RWPE2 (cell line): Measurements from ENCODE around the gene UQCRC1.

Source experiments
- ATAC-seq: fragments of 200-7000 bp; cut with Tn5 transposase; 3 replicates; pipeline ENCODE4 v1.9.1; 2021; ENCODE audit warnings: low read depth
- DNase-seq: peaks from one replicate; pipeline ENCODE4 v3.0.0-alpha.2; 2020; ENCODE audit warnings: low spot score
- H3K27ac ChIP-seq: fragments of 450-650 bp; 2 replicates; pipeline ENCODE4 v1.5.1; 2017; ENCODE audit warnings: mild to moderate bottlenecking; ENCODE audit not compliant: poor library complexity, severe bottlenecking
- H3K27me3 ChIP-seq: fragments of 250-450 bp; sonication (Bioruptor Pico); 2 replicates; pipeline ENCODE4 v1.5.1; 2021; ENCODE audit warnings: mild to moderate bottlenecking, moderate library complexity; ENCODE audit not compliant: insufficient read depth, poor library complexity, severe bottlenecking
- H3K36me3 ChIP-seq: fragments of 250-450 bp; sonication (Bioruptor Pico); 2 replicates; pipeline ENCODE4 v1.5.1; 2020; ENCODE audit warnings: low read depth, mild to moderate bottlenecking, moderate library complexity
- H3K4me1 ChIP-seq: fragments of 250-450 bp; sonication (Bioruptor Pico); 2 replicates; pipeline ENCODE4 v1.5.1; 2021; ENCODE audit warnings: mild to moderate bottlenecking, moderate library complexity; ENCODE audit not compliant: insufficient read depth, poor library complexity, severe bottlenecking
- H3K4me3 ChIP-seq: fragments of 250-450 bp; sonication (Bioruptor Pico); 2 replicates; pipeline ENCODE4 v1.5.1; 2021; ENCODE audit warnings: mild to moderate bottlenecking, moderate library complexity; ENCODE audit not compliant: severe bottlenecking
- H3K9me3 ChIP-seq: fragments of 250-450 bp; sonication (Bioruptor Pico); 2 replicates; pipeline ENCODE4 v1.5.1; 2021; ENCODE audit warnings: mild to moderate bottlenecking, moderate library complexity; ENCODE audit not compliant: severe bottlenecking
- TF ChIP-seq, protein P1 (sequence below): fragments of 450-650 bp; IDR thresholded peaks from one replicate; pipeline ENCODE4 v1.5.1; 2017; ENCODE audit warnings: mild to moderate bottlenecking, moderate library complexity; ENCODE audit not compliant: poor library complexity, severe bottlenecking

Gene UQCRC1

DNA sequence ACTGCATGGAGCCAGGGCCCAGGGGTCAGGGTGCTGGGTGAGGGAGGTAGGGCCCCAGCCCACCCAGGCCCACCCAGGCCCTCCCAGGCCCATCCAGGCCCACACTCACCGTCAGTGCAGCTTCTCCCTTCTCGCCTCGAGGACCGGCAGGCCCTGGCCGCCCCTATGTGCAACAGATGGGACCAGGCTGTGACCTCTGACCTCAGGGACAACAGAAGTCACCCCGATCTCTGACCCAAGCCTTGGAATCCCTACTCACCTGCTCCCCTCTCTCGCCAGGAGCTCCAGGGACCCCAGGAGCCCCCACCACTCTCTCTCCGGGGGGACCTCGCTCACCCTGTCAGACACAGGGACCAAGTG lies 43.1 kb downstream of the UQCRC1 start:
- no peak overlapping the region for H3K4me3 ChIP-seq
- peaks cover 21% of the 10 kb centered on the region for H3K4me1 ChIP-seq
- DNase-seq (no peak), ATAC-seq (no peak)
- H3K27me3 ChIP-seq, result no peaks in the 10 kb centered on the region
- TF ChIP-seq, protein P1, sequence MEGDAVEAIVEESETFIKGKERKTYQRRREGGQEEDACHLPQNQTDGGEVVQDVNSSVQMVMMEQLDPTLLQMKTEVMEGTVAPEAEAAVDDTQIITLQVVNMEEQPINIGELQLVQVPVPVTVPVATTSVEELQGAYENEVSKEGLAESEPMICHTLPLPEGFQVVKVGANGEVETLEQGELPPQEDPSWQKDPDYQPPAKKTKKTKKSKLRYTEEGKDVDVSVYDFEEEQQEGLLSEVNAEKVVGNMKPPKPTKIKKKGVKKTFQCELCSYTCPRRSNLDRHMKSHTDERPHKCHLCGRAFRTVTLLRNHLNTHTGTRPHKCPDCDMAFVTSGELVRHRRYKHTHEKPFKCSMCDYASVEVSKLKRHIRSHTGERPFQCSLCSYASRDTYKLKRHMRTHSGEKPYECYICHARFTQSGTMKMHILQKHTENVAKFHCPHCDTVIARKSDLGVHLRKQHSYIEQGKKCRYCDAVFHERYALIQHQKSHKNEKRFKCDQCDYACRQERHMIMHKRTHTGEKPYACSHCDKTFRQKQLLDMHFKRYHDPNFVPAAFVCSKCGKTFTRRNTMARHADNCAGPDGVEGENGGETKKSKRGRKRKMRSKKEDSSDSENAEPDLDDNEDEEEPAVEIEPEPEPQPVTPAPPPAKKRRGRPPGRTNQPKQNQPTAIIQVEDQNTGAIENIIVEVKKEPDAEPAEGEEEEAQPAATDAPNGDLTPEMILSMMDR, result no peak
- H3K36me3 ChIP-seq, result peaks cover 98% of the 10 kb centered on the region
- no peaks in the 10 kb centered on the region for H3K9me3 ChIP-seq
- H3K27ac ChIP-seq, result peak overlapping the region; percentile 89

DNA sequence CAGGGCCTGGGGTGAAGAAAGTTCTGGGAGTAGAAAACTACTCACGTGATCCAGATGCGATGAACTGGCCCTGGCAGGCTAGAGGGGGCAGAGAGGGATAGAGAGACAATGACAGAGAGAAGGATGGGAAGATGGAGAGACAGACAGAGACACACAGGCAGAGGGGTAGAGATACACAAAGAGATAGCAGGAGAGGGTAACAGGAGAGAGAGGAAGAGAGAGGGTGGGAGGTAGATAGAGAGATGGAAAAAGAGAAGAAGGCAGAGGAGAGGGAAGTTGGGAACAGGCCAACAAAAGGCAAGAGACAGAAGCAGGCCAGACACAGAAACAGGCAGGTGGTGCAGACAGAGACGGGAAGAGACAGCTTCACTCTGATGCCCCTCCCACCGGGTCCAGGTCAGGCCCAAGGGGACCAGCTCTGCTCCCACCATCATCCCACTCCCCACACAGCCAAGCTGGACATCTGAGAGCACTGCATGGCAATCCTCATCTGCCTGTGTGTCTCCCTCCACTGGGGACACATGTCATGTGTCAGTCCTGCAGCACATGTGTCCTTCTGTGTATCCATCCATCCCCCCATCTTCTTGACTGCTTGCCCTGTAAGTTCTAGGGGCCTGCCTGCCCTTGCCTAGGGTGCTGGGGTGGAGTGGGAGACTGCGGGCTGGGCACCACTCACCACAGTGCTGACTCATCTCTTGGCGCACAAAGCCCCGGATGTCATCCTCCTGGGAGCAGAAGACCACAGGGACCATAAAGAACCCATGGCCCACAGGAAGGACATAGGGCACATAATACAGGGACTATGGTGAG lies 43.6 kb downstream of the UQCRC1 start:
- Histone ChIP-seq H3K9me3 (no peaks in the 10 kb centered on the region), H3K27me3 (no peaks in the 10 kb centered on the region), H3K27ac (peak overlapping the region; percentile 89), H3K36me3 (peaks cover 93% of the 10 kb centered on the region), H3K4me1 (peaks cover 21% of the 10 kb centered on the region), H3K4me3 (no peak overlapping the region)
- TF ChIP-seq, protein P1, result no peak
- DNase-seq (no peak), ATAC-seq (peak; percentile 50)

DNA sequence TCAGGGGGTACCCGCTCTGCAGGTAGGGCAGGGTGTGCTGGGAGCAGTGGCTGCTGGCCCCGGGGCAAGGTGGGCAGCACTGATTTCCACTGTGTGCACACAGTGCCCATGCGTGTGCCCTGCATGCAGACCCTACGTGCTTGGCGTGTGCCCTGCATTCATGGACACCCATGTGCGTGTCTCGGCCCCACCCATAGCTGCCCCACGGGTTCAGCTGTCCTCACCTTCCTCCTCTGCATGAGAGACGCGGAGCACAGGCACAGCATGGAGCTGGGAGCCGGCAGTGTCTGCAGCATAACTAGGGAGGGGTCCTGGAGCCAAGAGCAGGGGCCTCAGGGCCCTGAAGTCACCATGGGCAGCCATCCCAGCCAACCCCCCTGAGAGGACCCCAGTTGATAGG lies 44.3 kb downstream of the UQCRC1 start:
- DNase-seq (no peak), ATAC-seq (no peak)
- peak overlapping the region; percentile 89 for H3K27ac ChIP-seq
- no peaks in the 10 kb centered on the region for H3K9me3 ChIP-seq
- peaks cover 21% of the 10 kb centered on the region for H3K4me1 ChIP-seq
- no peak overlapping the region for H3K4me3 ChIP-seq
- H3K36me3 ChIP-seq, result peaks cover 87% of the 10 kb centered on the region
- H3K27me3 ChIP-seq, result no peaks in the 10 kb centered on the region
- TF ChIP-seq, protein P1, result no peak

DNA sequence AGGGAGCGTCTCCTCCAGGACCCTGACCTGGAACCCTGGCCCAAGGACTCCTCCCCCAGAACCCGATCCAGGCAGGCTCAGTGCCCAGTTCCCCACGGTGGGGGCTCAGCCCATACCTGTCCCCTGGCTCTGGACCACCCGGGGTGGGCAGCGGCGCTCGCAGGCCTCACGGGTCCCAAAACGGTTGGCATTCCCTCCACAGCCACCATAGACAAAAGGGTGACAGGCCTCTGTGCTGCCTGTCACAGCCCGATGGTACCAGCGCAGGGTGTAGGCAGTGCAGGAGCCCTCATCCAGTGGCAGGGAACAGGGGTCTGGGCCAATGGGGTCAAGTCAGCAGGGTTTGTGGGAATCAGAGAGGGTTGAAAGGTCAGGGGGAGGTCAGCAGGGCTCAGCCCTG lies 44.8 kb downstream of the UQCRC1 start:
- H3K4me3 ChIP-seq, result no peak overlapping the region
- peaks cover 21% of the 10 kb centered on the region for H3K4me1 ChIP-seq
- ATAC-seq (no peak), DNase-seq (no peak)
- peaks cover 82% of the 10 kb centered on the region for H3K36me3 ChIP-seq
- H3K9me3 ChIP-seq, result no peaks in the 10 kb centered on the region
- H3K27ac ChIP-seq, result peak overlapping the region; percentile 89
- H3K27me3 ChIP-seq, result no peaks in the 10 kb centered on the region
- TF ChIP-seq, protein P1, result no peak

DNA sequence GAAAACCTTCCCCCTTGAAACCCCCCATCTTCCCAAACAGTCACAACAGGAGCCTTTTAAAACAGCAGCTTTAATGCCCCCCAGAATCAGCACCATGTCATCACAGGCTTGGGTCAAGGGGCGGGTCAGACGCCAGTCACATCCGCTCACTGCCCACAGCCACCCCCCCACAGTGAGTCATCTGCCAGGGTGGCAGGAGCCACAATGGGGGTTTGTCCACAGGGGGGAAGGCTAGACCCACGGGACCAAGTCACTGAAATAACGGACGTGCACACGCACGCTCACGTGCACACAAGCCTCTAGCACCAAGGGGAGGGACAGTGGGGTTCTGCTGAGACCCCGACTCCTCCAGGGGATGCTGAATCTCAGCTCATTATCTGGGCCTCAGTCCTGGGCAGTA lies 45.4 kb downstream of the UQCRC1 start:
- ATAC-seq (peak; percentile 26; the same call in 1 of the 3 replicates), DNase-seq (no peak)
- Histone ChIP-seq H3K4me3 (no peak overlapping the region), H3K4me1 (peaks cover 21% of the 10 kb centered on the region), H3K9me3 (no peaks in the 10 kb centered on the region), H3K36me3 (peaks cover 76% of the 10 kb centered on the region), H3K27ac (peak overlapping the region; percentile 89), H3K27me3 (no peaks in the 10 kb centered on the region)
- TF ChIP-seq, protein P1, result no peak
